GM19035 (cell line): Measurements from ENCODE around the gene GBX1.

Source experiments
- ATAC-seq: cut with Tn5 transposase; IDR thresholded peaks from one replicate; pipeline ENCODE4 v1.9.1; 2021; ENCODE audit not compliant: unreplicated experiment

Gene GBX1

GRCh38 chr7:151141311-151141854 is 26.1 kb downstream of the GBX1 start:
- no peak for ATAC-seq

- ATAC-seq: no peak
These were observed 26.7 kb downstream of the GBX1 start for GRCh38 chr7:151140826-151141225.

- no peak for ATAC-seq
These were observed 27.7 kb downstream of the GBX1 start for GRCh38 chr7:151139791-151140190.

GRCh38 chr7:151139071-151139790 is 28.3 kb downstream of the GBX1 start:
- ATAC-seq: no peak

GRCh38 chr7:151138153-151138851 is 29.2 kb downstream of the GBX1 start:
- ATAC-seq: no peak

GRCh38 chr7:151137791-151138152 is 29.7 kb downstream of the GBX1 start:
- no peak for ATAC-seq

GRCh38 chr7:151137076-151137675 is 30.3 kb downstream of the GBX1 start:
- ATAC-seq: no peak

GRCh38 chr7:151135866-151136843 is 31.3 kb downstream of the GBX1 start:
- no peak for ATAC-seq

- no peak for ATAC-seq
These were observed 32.0 kb downstream of the GBX1 start for GRCh38 chr7:151135525-151135845.

- no peak for ATAC-seq
These were observed 32.6 kb downstream of the GBX1 start for GRCh38 chr7:151134743-151135524.

- no peak for ATAC-seq
These were observed 33.3 kb downstream of the GBX1 start for GRCh38 chr7:151133986-151134742.

GRCh38 chr7:151133266-151133985 is 34.1 kb downstream of the GBX1 start:
- no peak for ATAC-seq

- no peak for ATAC-seq
These were observed 34.9 kb downstream of the GBX1 start for GRCh38 chr7:151132461-151133205.

- ATAC-seq: no peak
These were observed 35.8 kb downstream of the GBX1 start for GRCh38 chr7:151131592-151132293.

- ATAC-seq: no peak
These were observed 36.3 kb downstream of the GBX1 start for GRCh38 chr7:151131224-151131591.

- ATAC-seq: no peak
These were observed 36.7 kb downstream of the GBX1 start for GRCh38 chr7:151130741-151131157.

GRCh38 chr7:151129960-151130591 is 37.4 kb downstream of the GBX1 start:
- no peak for ATAC-seq
